Stimulated activated naive CD4-positive, alpha-beta T cell (primary cell): ENCODE results near the gene NMNAT2.
"Not testable (repeated sequence)": the region's sequence is repeated elsewhere in the genome, so short reads cannot be mapped to it uniquely, and the experiment has no call there.

Experiments
- DNase-seq, 6 experiments: peaks; one replicate each; lab custom pipeline; 2025; lab: John Stamatoyannopoulos, UW

Gene NMNAT2

DNA sequence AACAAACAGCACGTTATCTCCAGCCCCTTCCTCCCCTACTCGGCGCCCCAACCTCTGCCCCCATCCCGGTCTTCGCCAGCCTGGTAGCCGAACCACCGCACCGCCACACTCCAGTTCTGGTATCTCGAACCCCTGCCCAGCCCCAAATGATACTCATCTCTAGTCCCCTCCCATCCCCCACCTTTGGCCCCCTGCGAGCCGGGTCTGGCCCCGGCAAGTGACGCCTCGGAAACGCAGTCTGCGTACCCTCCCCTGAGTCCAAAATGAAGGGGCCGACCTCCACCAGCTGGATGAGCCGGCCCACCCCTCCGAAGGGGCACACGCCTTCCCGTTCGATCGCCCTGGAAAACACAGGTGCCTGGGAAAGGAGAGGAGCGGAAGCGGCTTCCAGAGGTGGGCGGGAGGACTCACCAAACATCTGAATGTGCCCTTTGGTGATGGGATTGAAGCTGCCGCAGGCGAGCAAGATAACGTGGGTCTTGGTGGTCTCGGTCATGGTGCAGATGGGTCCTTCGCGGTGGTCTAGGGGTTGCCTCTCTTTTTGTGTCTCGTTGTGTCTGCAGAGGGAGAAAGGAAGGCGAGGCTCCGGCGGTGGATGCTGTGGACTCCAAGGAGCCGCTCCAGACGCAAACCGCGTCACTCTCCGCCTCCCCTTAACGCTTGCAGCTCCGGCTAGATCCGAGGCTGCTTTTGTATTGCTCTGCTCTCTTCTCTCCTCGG, at the start of gene NMNAT2:
Gene NMNAT2, minus strand, starts transcription at position 609 of the 720 bp plus-strand sequence. Its CDS starts 113 bp downstream, at position 496.
- DNase-seq: no peak

DNA sequence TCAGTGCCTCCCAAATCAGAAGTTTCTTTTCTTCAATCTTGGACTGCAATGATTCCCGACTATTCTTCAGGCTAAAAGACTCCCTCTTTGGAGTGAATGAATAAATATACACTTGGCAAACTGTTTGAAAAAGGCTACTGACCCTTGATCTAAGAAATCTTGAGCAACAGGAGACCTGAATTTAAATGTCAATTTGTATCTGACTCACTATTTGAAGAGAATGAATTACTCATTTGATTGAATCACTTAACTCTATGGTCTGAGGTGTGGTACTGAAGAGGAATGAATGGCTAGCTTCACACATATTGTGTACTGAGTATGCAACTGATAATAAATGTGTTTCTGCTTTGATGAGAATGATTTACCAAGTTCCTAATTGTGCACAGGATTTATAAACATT, 49.5 kb upstream of the NMNAT2 start:
- no peak for DNase-seq

DNA sequence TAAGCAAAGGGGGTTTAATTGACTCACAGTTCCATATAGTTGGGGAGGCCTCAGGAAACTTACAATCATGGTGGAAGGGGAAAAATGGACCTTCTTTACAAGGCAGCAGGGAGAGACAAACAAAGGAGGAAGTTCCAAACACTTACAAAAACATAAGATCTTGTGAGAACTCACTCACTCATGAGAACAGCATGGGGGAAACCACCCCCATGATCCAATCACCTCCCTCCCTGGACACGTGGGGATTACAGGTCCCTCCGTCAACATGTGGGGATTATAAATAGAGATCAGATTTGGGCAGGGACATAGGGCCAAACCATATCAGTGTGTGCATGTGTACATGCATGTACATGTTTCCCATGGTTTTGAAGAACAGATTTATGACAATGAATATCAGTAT, 48.6 kb upstream of the NMNAT2 start:
- DNase-seq: no peak

DNA sequence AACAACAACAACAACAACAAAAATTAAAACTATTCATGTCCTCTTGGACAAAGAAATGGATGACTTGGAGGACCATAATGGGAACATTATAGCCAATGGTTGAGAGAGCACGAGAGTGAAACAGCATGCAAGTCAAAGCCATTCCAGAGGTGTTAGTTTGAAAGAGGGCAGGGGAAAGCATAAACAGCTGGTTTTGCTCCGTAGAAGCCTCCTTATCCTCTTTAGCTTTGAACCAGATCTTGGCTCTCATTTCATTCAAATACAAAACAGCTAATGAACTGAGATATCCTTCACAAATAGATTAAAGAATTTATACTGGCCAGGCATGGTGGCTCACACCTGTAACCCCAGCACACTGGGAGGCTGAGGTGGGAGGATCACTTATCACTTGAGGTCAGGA, 45.4 kb upstream of the NMNAT2 start:
- DNase-seq: no peak

DNA sequence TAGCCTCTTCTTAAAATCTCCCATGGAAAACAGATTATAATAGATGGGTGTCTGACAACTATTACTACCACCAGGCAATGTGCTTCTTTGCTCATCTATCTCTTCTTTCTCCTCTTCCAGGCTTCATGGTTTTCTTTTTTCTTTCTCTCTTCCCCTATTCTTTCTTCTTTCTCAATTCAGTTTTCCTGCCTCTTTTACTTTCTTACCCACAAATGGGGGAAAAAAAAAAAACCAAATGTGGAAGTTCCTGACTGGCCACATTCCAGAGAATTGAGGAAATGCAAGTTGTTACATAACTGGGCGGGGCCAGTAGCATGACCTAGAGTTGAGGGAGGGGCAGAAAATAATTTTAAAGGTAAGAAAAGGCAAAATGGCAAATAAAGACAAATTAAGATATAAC, 43.2 kb upstream of the NMNAT2 start:
- DNase-seq: no peak

DNA sequence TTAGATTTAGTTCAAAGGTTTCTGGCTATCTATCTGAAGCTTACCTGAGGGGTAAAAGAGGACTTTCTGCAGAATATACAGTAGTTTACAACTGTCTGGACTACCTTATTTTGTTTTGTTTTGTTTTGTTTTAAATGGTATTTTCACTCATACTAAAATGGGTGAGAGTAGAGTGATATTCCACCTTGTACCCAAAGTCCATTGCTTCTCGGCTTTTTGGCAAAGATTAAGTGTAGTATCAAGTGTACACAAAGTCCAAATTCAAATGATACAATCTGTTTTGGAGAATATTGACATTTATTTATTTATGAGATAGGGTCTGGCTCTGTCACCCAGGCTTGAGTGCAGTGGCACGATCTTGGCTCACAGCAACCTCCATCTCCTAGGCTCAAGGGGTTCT, 42.4 kb upstream of the NMNAT2 start:
- DNase-seq: no peak

DNA sequence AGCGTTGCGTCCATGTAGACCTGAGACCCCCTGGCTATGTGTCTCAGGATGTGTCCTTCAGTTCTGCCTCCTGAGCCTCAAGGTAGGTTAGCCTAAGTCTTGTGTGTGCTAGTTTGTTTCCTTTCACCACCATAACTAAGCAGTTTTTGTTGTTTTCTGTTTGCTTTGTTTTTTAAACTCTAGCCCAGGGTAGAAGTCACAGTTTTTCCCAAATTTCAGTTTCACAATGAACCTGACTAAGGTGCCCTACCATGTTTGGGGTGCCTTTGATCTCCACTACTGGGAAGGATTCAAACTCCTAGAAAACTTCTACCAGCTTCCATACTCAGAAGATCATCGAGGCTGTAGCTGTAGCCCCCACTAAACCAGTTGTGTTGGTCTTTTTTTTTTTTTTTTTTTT, 39.3 kb upstream of the NMNAT2 start:
- no peak for DNase-seq

DNA sequence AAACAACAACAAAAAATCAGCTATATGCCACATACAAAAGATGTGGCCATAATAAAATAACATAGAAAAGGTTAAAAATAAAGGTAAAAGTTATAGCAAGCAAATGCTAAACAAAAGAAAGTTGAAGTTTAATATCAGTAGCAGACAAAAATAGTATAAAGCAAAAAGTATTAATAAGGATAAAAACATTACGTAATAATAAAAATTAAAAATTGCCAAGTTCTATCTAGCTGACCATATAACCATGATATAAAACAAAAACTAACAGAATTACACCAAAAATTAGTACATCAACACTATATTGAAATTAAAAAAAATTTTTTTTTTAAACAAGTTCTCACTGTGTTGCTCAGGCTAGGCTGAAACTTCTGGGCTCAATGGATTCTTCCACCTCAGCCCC, 38.6 kb upstream of the NMNAT2 start:
- DNase-seq: no peak

DNA sequence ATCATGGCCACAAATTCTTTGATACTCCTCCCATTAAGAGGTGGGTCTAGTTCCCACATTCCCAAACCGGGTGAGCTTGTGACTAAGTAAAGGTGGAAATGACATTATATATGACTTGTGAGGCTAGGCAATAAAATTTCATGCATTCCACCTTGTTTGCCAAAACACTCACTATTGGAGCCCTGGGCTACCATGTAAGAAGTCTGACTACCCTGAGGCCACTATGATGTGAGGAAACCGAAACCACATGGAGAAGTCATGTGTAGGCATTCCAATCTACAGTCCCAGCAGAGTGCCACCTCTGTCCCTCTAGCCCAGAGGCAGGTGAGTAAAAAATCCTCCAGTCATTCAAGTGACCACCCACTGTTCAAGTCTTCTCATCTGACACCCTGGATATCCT, 36.2 kb upstream of the NMNAT2 start:
- DNase-seq: no peak

DNA sequence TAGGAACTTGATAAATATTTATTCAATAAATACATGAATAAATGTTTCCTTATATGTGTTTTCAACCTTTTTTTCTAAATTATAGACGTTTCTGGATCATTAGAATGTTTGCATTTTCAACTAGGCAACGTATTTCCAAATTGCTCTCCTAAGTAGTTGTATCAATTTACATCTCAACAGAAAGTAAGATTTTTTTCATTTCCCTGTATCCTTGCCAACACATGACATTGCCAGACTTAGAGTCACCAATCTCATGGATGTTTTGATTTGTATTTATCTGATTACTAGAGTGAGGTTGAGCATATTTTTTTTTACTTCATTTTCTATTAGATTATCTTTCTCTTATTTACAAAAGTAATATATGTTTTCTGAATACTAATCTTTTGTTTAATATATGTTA, 31.9 kb upstream of the NMNAT2 start:
- DNase-seq: no peak

DNA sequence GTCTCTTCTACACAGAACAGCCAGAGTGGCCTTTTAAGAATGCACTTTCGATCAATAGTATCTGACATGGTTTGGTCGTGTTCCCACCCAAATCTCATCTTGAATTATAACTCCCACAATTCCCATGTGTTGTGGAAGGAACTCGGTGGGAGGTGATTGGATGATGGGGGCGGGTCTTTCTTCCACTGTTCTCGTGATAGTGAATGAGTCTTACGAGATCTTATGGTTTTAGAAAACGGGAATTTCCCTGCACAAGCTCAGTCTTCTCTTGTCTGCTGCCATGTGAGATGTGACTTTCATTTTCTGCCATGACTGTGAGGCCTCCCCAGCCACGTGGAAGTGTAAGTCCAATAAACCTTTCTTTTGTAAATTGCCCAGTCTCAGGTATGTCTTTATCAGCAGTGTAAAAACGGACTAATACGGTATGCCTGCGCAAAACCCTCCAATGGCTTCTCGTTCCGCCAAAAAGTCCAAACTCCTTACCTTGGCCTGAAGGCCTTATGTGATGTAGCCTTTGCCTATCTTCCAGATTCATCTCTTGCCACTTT, 31.1 kb upstream of the NMNAT2 start:
- no peak for DNase-seq

DNA sequence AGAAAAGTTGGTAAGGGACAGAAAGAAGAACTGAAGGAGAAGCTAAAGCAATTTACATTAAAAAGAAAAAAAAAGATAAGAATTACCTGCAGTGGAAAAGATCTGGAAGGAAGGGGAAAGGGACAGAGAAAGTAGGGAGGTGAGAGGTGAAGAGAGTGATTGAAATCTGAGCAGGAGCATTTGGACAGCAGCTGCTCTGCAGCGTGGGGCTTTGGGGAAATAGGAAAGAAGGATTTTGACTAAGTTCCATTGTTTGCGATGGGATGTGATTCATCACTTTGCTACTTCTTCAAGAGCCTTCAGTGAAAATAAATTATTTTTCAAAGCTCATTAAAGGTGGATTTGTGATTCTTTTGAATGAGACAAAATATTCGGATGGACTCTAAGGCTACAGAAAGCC, 26.1 kb upstream of the NMNAT2 start:
- no peak for DNase-seq

DNA sequence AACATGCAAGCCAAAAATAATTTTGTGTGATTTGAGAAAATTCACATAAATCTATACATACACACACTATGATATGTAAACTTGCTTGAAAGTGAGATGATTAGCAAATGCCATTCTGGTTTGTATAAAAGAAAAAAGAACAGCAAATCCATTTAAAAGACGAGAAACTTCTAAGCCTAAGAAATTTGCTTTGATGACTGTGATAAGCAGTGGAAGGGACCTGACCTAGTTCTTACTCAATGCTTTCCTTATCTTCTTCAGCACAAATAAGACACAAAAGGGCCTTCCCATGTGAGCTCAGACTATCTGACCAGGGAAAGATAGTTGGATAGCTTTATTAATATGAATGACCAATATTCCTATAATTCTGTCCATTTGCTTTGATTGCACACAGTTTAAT, 25.3 kb upstream of the NMNAT2 start:
- no peak for DNase-seq

DNA sequence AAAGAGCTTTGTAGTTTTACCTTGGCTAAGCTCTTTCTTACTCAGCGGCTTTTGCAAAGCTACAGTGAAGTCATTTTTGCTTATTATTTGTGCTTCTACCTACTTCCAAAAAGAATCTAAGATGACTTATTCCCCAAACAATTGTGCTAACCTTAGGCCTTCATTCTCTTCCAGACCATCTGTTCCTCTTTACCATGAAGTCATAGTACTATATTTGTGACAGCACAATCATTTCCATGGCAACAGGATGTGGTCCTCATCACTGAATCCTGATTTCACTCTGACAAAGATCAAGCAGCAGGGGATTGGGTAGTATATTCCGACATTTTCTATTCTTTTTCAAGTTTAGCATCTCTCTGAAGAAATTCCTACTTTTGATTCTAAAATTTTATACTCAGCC, 24.8 kb upstream of the NMNAT2 start:
- no peak for DNase-seq

DNA sequence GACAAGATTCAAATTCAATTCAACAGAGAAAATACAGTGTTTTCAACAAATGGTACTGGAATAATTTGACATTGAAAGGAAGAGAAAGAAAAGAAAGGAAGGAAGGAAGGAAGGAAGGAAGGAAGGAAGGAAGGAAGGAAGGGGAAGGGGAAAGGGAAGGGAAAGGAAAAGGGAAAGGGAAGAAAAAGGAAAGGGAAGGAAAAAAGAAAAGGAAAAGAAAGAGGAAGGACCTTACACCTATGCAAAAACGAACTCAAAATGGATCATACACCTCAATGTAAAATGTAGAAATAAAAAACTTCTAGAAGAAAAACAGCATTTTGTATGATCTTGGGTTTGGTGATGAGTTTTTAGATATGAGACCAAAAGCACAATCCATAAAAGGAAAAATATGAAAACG, 19.9 kb upstream of the NMNAT2 start:
- DNase-seq: no peak

DNA sequence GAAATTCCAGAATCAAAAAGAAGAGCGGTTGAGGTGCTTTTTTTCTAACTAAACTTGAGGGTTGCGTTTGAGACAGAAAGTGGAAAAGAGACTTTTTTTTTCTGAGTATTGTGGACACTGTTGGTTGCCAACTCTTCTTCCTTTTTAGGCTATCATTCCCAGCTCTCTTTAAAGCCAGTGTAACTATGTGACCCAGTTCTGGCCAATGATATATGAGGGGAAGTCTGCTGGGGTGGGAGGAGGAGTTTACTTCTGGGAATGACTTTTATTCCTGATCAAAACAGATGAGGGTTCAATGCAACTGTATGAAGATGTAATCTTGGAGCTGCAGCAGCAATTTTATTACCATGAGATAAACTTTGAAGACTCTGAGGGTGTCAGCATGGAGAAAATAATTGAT, 17.3 kb upstream of the NMNAT2 start:
- no peak for DNase-seq

DNA sequence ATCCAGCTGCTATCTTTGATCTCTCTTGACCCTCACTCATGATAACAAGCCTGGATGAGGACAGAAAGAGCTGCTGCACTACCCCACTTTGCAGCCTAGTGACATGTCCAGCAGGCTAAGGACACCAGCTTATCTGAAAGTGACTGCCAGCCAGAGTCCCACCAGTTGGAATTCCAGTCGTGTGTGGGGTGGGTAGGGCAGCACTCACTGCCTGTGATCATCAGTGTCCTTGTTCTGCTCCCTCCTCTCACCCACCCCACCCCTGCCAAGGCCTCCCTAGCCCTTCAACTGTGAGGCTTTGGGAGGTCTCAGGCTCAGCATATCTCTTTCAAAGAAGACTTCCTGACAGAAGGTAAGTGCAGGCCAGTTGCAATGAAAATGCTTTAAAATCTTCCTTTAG, 15.5 kb upstream of the NMNAT2 start:
- no peak for DNase-seq

DNA sequence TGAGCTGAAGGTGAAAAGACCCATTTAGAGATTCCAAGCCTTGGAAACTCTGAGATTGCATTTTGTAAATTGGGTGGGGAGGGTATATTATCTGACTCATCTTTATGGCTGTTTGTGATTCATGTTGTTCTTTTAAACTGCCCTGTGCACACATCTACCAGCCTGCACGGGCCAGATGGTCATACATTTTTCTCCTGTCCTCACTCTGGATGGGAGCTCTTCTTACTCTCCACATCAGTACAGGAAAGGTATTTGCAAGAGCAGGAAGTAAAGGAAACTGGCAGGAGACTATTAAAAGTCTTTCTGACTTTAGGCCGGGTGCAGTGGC, 14.3 kb upstream of the NMNAT2 start:
- no peak for DNase-seq

DNA sequence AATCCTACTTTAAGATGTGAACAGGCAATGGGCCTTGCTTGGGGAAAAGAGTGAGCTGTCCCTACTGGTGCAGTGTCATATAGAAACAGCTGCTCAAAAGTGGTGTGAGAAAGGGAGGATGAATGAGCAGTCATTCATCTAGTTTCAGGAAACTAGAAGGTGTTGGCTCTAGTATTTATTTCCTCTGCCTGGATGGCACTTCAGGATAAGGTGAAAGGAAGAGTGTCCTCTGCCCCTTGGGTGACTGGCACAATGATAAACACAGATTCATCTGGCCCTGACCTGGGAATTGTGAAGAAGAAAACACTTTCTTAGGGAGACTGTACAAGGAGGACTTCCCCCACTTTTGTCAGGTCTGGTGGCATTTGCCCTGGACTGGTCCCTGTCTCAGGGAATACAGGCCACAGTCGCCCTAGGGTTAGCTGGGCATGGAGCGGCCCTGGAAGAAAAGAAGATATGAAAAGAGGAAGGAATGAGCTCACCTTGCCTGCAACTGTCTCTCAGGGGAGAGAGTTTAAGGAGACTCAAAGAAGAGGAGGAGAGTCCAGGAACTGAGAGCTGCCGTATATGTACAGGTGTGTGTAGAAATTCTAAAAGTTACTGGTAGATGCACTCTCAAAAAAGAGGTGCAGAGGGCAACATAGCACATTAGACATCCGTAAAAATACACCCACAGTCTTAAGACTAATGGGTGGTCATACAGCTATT, 13.8 kb upstream of the NMNAT2 start:
- DNase-seq: no peak

DNA sequence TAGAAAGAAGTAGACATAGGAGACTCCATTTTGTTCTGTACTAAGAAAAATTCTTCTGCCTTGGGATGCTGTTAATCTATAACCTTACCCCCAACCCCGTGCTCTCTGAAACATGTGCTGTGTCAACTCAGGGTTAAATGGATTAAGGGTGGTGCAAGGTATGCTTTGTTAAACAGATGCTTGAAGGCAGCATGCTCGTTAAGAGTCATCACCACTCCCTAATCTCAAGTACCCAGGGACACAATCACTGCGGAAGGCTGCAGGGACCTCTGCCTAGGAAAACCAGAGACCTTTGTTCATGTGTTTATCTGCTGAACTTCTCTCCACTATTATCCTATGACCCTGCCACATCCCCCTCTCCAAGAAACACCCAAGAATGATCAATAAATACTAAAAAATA, 9.4 kb upstream of the NMNAT2 start:
- not testable (repeated sequence) for DNase-seq

DNA sequence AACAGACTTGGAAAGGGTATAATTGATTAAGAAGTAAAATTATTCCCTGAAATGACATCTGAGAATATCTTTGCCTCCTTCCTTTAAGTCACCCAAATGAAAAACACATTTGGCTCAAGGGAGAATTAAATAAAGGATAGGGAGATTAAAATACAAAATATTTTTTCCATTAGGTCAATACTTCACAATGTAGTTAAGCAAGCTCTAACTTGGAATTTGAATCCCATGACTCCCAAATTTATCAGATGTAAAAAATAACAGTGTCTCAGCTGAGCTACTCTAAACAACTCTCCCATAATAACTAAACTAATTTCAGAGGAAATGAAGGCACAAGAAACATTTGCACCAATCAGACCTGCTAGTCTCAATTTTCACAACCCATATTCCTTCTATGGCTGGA, 6.5 kb upstream of the NMNAT2 start:
- DNase-seq: no peak

DNA sequence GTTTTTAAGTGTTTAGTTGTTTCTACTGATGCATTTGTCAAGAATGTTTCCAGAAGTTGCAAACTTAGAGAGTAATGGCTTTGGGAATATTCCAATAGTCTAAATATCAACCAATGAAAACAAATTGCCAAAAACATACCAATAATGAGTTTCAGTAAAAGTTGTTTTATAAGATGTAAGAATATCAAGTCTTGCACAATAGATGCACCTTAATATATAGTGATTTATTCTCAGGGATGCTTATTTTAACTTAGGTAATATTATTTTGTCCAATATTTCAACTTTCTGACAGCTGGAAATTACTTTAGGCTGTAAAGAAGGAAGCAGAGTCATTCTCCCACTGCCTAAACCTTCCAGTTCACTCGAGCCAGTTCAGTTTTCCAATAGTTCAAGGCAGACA, 5.4 kb upstream of the NMNAT2 start:
- DNase-seq: no peak

DNA sequence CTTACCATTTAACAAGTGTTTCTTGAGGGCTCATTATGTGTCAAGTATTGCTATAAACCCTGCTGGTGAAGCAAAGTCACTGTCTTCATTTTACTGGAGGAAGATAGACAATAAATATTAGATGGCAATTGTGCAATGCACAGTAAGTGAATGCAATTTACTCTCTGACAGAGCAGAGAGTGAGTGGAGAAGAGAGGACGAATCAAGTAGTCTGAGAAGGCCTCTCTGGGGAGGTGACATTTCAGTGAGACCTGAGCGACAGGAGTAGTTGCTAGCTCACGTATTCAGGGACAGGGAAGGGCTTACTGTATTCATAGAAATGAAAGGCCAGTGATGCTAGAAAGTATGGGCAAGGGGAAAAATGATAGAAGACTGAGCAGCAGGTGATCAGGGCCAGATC, 1.2 kb upstream of the NMNAT2 start:
- no peak for DNase-seq

DNA sequence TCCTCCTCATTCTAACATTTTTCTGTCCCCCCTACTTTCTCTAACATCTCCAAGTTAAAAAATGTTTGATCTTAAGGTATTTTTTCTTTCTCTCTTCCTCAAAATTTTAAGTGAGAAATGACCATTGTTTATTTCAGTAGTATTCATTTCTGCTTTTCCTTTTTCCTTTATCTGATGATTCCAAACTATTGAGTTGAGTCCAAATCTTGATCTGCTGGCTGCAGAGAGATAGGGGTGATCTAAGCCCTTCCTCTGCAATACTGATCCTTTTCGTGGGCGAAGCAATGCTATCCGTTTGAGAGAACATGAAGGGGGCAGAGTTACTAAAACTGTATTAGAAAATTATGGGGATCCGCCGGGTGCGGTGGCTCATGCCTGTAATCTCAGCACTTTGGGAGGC, 516 bp upstream of the NMNAT2 start:
- DNase-seq: no peak
